K562 (cell line): ENCODE measurements around the gene ARHGAP15. TPM values are rescaled to one million over a fixed set of nuclear protein-coding genes. Genes with fewer than 3 reads are reported as not detected.

Experiments
- ATAC-seq: fragments of 200-7000 bp; cut with Tn5 transposase; 3 replicates; pipeline ENCODE4 v1.9.1; 2020; ENCODE audit warnings: moderate library complexity
- BruUV-seq: library from RNA; stranded (reverse); fragments of 400-500 nt; replicated peaks from 2 replicates; lab custom pipeline; 2021; lab: Mats Ljungman, UMichigan
- CTCF ChIA-PET: fragments of 300-600 bp; formaldehyde crosslinking; extraction: SDS; loops from one replicate; lab custom pipeline; 2021; ENCODE audit warnings: low intra/inter-chr PET ratio; lab: Yijun Ruan, JAX
- POLR2A ChIA-PET: fragments of 300-600, 350-650 bp; sonication (Branson Sonifier 250); formaldehyde crosslinking; extraction: SDS; loops from one replicate; lab custom pipeline; 2021; ENCODE audit warnings: antibody characterized with exemption, inconsistent platforms; lab: Yijun Ruan, JAX
- DNase-seq, 4 experiments: peaks; one replicate each; pipeline versions ENCODE4 v3.0.0 to v3.0.0-alpha.2; 2011 to 2018; ENCODE audit warnings: low spot score in 3 of 4, mixed read lengths in 3 of 4; ENCODE audit errors: extremely low read depth in 1 of 4
- FAIRE-seq: peaks from 2 replicates; lab custom pipeline; 2011; peaks lifted over from hg19 to GRCh38; lab: Jason Lieb, UNC
- H2AFZ ChIP-seq: 2 replicates; pipeline ENCODE4 v1.6.0; 2011; ENCODE audit warnings: low read depth, low read length, control low read depth, inconsistent platforms
- H3K27ac ChIP-seq: fragments of 200-600 bp; 3 replicates; pipeline ENCODE4 v1.8.0; 2011; ENCODE audit warnings: low read depth, mild to moderate bottlenecking, control low read depth, inconsistent platforms, low read length, moderate library complexity, mixed read lengths; ENCODE audit errors: extremely low read depth
- H3K27me3 ChIP-seq, 2 experiments: fragments of 300-600 bp in 1 of 2; 2 replicates in 1 of 2; 3 replicates in 1 of 2; pipeline versions ENCODE4 v1.6.0 to v1.8.0; 2011; ENCODE audit warnings: inconsistent platforms in 2 of 2, low read length in 2 of 2, mild to moderate bottlenecking in 1 of 2, mixed read lengths in 1 of 2, moderate library complexity in 1 of 2; ENCODE audit not compliant: control insufficient read depth in 2 of 2, insufficient read depth in 2 of 2
- H3K36me3 ChIP-seq: fragments of 300-600 bp; 3 replicates; pipeline ENCODE4 v1.8.0; 2011; ENCODE audit warnings: mild to moderate bottlenecking, low read length, inconsistent platforms; ENCODE audit not compliant: control insufficient read depth, insufficient read depth
- H3K4me1 ChIP-seq, 2 experiments: fragments of 200-600 bp in 1 of 2; replicated peaks in 1 of 2; 2 replicates in 1 of 2; 3 replicates in 1 of 2; pipeline versions ENCODE4 v1.5.1 to v1.8.0; 2011; ENCODE audit warnings: inconsistent platforms in 2 of 2, low read length in 2 of 2, mild to moderate bottlenecking in 1 of 2, mixed read lengths in 1 of 2, moderate library complexity in 1 of 2; ENCODE audit not compliant: control insufficient read depth in 2 of 2, insufficient read depth in 2 of 2
- H3K4me2 ChIP-seq: 2 replicates; pipeline ENCODE4 v1.6.1; 2011; ENCODE audit warnings: low read length, control low read depth, inconsistent platforms, mixed read lengths; ENCODE audit not compliant: insufficient read depth
- H3K4me3 ChIP-seq: fragments of 200-600 bp; sonication (generic), shearing (Covaris generic); 2 replicates; pipeline ENCODE4 v1.5.1; 2016; ENCODE audit warnings: control low read depth, inconsistent platforms
- H3K79me2 ChIP-seq: fragments of 200-600 bp; 3 replicates; pipeline ENCODE4 v1.8.0; 2011; ENCODE audit warnings: low read length, inconsistent platforms; ENCODE audit not compliant: control insufficient read depth, insufficient read depth
- H3K9ac ChIP-seq, 2 experiments: 2 replicates each; pipeline versions ENCODE4 v1.6.0 to v1.6.1; 2011; ENCODE audit warnings: low read depth in 2 of 2, low read length in 2 of 2, control low read depth in 1 of 2, inconsistent platforms in 1 of 2, mild to moderate bottlenecking in 1 of 2, mixed read lengths in 1 of 2; ENCODE audit not compliant: insufficient read depth in 1 of 2
- H3K9me1 ChIP-seq: one replicate; pipeline ENCODE4 v1.6.0; 2011; ENCODE audit warnings: inconsistent platforms, mild to moderate bottlenecking, low read length, moderate library complexity; ENCODE audit not compliant: control insufficient read depth, insufficient read depth
- H3K9me3 ChIP-seq: replicated peaks from 2 replicates; pipeline ENCODE4 v1.5.1; 2011; ENCODE audit warnings: low read depth, low read length, inconsistent platforms; ENCODE audit not compliant: control insufficient read depth, insufficient read depth
- H4K20me1 ChIP-seq: replicated peaks from 2 replicates; pipeline ENCODE4 v1.6.1; 2011; ENCODE audit warnings: low read length, inconsistent platforms, mixed read lengths; ENCODE audit not compliant: control insufficient read depth, insufficient read depth
- ESRRB ChIP-seq: fragments of 250-450 bp; sonication (Bioruptor Pico); IDR thresholded peaks from 2 replicates; pipeline ENCODE4 v1.5.0; 2020; ENCODE audit warnings: mild to moderate bottlenecking, moderate library complexity, borderline replicate concordance
- YY1 ChIP-seq, 3 experiments: IDR thresholded peaks; 2 replicates each; pipeline ENCODE4 v1.6.1; 2011; ENCODE audit warnings: low read length in 2 of 3, mild to moderate bottlenecking in 2 of 3, moderate library complexity in 2 of 3, borderline replicate concordance in 1 of 3, control low read depth in 1 of 3, low read depth in 1 of 3; ENCODE audit not compliant: insufficient read depth in 3 of 3, insufficient replicate concordance in 2 of 3, control insufficient read depth in 1 of 3, insufficient read length in 1 of 3; ENCODE audit errors: extremely low read depth in 1 of 3
- ZBTB40 ChIP-seq, 2 experiments: fragments of 450-650 bp in 1 of 2; sonication (generic) in 1 of 2; formaldehyde crosslinking in 1 of 2; IDR thresholded peaks; 2 replicates each; pipeline versions ENCODE4 v1.7.1 to v1.9.0; 2016 to 2022; ENCODE audit warnings: inconsistent platforms in 1 of 2, mild to moderate bottlenecking in 1 of 2, missing genetic modification reagents in 1 of 2
- WGBS: fragments of 100-300 bp; shearing (Covaris generic); methylation state at CpG from one replicate; pipeline ENCODE4 v1.1.6; 2016; ENCODE audit warnings: low coverage, mixed read lengths; ENCODE audit not compliant: insufficient coverage; ENCODE audit errors: missing lambda C conversion rate; 5-methylcytosine and 5-hydroxymethylcytosine counted together
- in situ Hi-C: fragments of 300-500 bp; cut with MboI; formaldehyde crosslinking; loops from 4 replicates; pipeline ENCODE4 v1.15.0; 2018; ENCODE audit warnings: inconsistent platforms, mixed read lengths
- intact Hi-C: fragments of 100-400 bp; cut with micrococcal nuclease; formaldehyde crosslinking; loops from 2 replicates; pipeline ENCODE4 v1.14.2; 2022
- polyA plus RNA-seq, 8 experiments: library from polyadenylated mRNA; depleted of rRNA in 4 of 8; stranded (reverse) in 5 of 8; unstranded in 3 of 8; fragments of >200 nt; fragmentation: Nextera tagmentation in 2 of 8; fragmentation: Illumina TruSeq in 1 of 8; extraction: Ambion mirVana in 2 of 8; extraction: Trizol in 1 of 8; gene quantifications; 2 replicates each; pipeline versions ENCODE4 v1.2.1 to v1.2.3, GENCODE V29; 2011 to 2014; ENCODE audit warnings: inconsistent platforms in 1 of 8, missing spikeins in 1 of 8
- total RNA-seq, 7 experiments: library from RNA; depleted of rRNA in 6 of 7; stranded (reverse); fragments of >200 nt in 6 of 7; fragmentation: Illumina TruSeq in 2 of 7; extraction: Trizol in 2 of 7; gene quantifications; 2 replicates each; pipeline versions ENCODE4 v1.2.1 to v1.2.3, GENCODE V29; 2011 to 2021; ENCODE audit warnings: low replicate concordance in 1 of 7

ARHGAP15 gene
- total and polyA plus RNA-seq, 9 of the 15 experiments (the other 6 are each of a cell fraction or from before 2014, with no cell fraction given): 1.5 to 17.9 (median 7.9) TPM

- H3K27ac ChIP-seq: no peak overlapping the region
- intact Hi-C loops: no loop called here
- FAIRE-seq (no peak), DNase-seq (no peak), ATAC-seq (no peak)
- in situ Hi-C loops: no loop called here
- no peaks in the 10 kb centered on the region for H3K36me3 ChIP-seq
- no peaks in the 10 kb centered on the region for H3K9me1 ChIP-seq
- no peaks in the 10 kb centered on the region for H3K27me3 ChIP-seq
- H3K4me2 ChIP-seq: no peak overlapping the region
- H3K4me3 ChIP-seq: no peak overlapping the region
- BruUV-seq: no TSS peak
- H2AFZ ChIP-seq: no peak overlapping the region
- no peaks in the 10 kb centered on the region for H3K9me3 ChIP-seq
- H4K20me1 ChIP-seq: no peaks in the 10 kb centered on the region
- ChIA-PET CTCF (no interaction called here), POLR2A (interaction anchor here (0.6 kb wide), 1 partner anchor 13 kb away, joined by 3 read pairs; no protein-coding TSS in a partner anchor)
- H3K4me1 ChIP-seq: no peaks in the 10 kb centered on the region
- TF ChIP-seq ZBTB40 (IDR thresholded peaks at IDR 0.05) (no peak), ZBTB40 (CRISPR knock-in tag; IDR thresholded peaks at IDR 0.05) (no peak), ESRRB (no peak), YY1 (IDR thresholded peaks at IDR 0.05; ENCODE audit: borderline replicate concordance in 1 of 3, control insufficient read depth in 1 of 3, extremely low read depth in 1 of 3, insufficient read depth in 3 of 3, insufficient read length in 1 of 3, insufficient replicate concordance in 2 of 3, low read depth in 1 of 3, low read length in 2 of 3) (no peak)
- H3K9ac ChIP-seq: no peak overlapping the region
- 8% methylated on average over 2 of the region's 2 CpGs for WGBS
- no peaks in the 10 kb centered on the region for H3K79me2 ChIP-seq
These were observed 375.2 kb downstream of the ARHGAP15 start for GRCh38 chr2:143504397-143504796.
